B cell (primary cell): ENCODE measurements around the gene ARMH3. TPM values are rescaled to one million over a fixed set of nuclear protein-coding genes. Genes with fewer than 3 reads are reported as not detected.

ENCODE experiments used
- ATAC-seq: fragments of 200-7000 bp; cut with Tn5 transposase; one replicate; pipeline ENCODE4 v1.10.0; 2021; ENCODE audit warnings: low read depth, mild to moderate bottlenecking, moderate number of reproducible peaks, moderate library complexity
- CTCF ChIA-PET: fragments of 350-600 bp; sonication (Branson Sonifier 250); formaldehyde crosslinking; loops from one replicate; lab custom pipeline; 2021; ENCODE audit warnings: antibody characterized with exemption, inconsistent platforms; lab: Charles Lee
- POLR2A ChIA-PET: fragments of 350-600 bp; sonication (Branson Sonifier 250); formaldehyde crosslinking; loops from one replicate; lab custom pipeline; 2021; ENCODE audit warnings: antibody characterized with exemption; lab: Charles Lee
- DNase-seq: peaks from one replicate; pipeline ENCODE4 v3.0.0; 2013
- H2AFZ ChIP-seq: 2 replicates; pipeline ENCODE4 v1.6.1; 2012; ENCODE audit warnings: mild to moderate bottlenecking, low read depth, low read length; ENCODE audit not compliant: insufficient read depth, poor library complexity, severe bottlenecking
- H3K27ac ChIP-seq, 2 donors: 1 replicate in 1 of 2; 2 replicates in 1 of 2; pipeline ENCODE4 v1.5.1; 2012 to 2013; ENCODE audit warnings: low read length in 2 of 2, mild to moderate bottlenecking in 2 of 2, moderate library complexity in 1 of 2
- H3K27me3 ChIP-seq, 4 experiments: fragments of 200-600 bp in 1 of 4; sonication (generic) in 1 of 4; replicated peaks in 1 of 4; 1 replicate in 2 of 4; 2 replicates in 2 of 4; pipeline versions ENCODE4 v1.6.1 to v1.7.0; 2013 to 2016; ENCODE audit warnings: low read length in 3 of 4, mild to moderate bottlenecking in 2 of 4, mixed read lengths in 1 of 4, moderate library complexity in 1 of 4; ENCODE audit not compliant: insufficient read depth in 4 of 4, control insufficient read depth in 3 of 4; ENCODE audit errors: control extremely low read depth in 1 of 4
- H3K36me3 ChIP-seq, 2 experiments: replicated peaks in 1 of 2; 1 replicate in 1 of 2; 2 replicates in 1 of 2; pipeline versions ENCODE4 v1.6.1 to v1.7.1; 2013; ENCODE audit warnings: low read length in 1 of 2; ENCODE audit not compliant: insufficient read depth in 2 of 2, control insufficient read depth in 1 of 2; ENCODE audit errors: control extremely low read depth in 1 of 2, extremely low read depth in 1 of 2
- H3K4me1 ChIP-seq, 2 donors: fragments of 200-600 bp in 1 of 2; sonication (generic) in 1 of 2; 1 replicate in 1 of 2; 2 replicates in 1 of 2; pipeline versions ENCODE4 v1.5.1 to v1.6.1; 2013 to 2017; ENCODE audit warnings: low read length in 2 of 2; ENCODE audit not compliant: control insufficient read depth in 2 of 2, insufficient read depth in 2 of 2
- H3K4me2 ChIP-seq: replicated peaks from 2 replicates; pipeline ENCODE3; 2012; ENCODE audit warnings: mild to moderate bottlenecking, low read depth, low read length; ENCODE audit not compliant: poor library complexity, severe bottlenecking
- H3K4me3 ChIP-seq, 5 experiments: fragments of 200-600 bp in 1 of 5; sonication (generic) in 1 of 5; 1 replicate in 3 of 5; 2 replicates in 2 of 5; pipeline versions ENCODE4 v1.5.1 to v1.7.0; 2011 to 2016; ENCODE audit warnings: low read length in 4 of 5, mild to moderate bottlenecking in 4 of 5, low read depth in 2 of 5, control low read depth in 1 of 5, moderate library complexity in 1 of 5; ENCODE audit not compliant: insufficient read depth in 1 of 5; ENCODE audit errors: control extremely low read depth in 1 of 5, extremely low read depth in 1 of 5
- H3K79me2 ChIP-seq: fragments of 200-600 bp; sonication (generic); one replicate; pipeline ENCODE4 v1.6.0; 2016; ENCODE audit warnings: low read length; ENCODE audit not compliant: control insufficient read depth, insufficient read depth
- H3K9ac ChIP-seq: fragments of 200-600 bp; sonication (generic); 2 replicates; pipeline ENCODE4 v1.6.1; 2017; ENCODE audit warnings: mild to moderate bottlenecking, low read length, moderate library complexity
- H3K9me3 ChIP-seq, 3 donors: one replicate each; pipeline versions ENCODE4 v1.6.1 to v1.7.1; 2013; ENCODE audit warnings: low read length in 2 of 3; ENCODE audit not compliant: control insufficient read depth in 2 of 3, insufficient read depth in 1 of 3; ENCODE audit errors: control extremely low read depth in 1 of 3
- H4K20me1 ChIP-seq: 2 replicates; pipeline ENCODE4 v1.6.0; 2012; ENCODE audit warnings: mild to moderate bottlenecking, low read length; ENCODE audit not compliant: insufficient read depth, control insufficient read depth, poor library complexity, severe bottlenecking
- H3K27ac Mint-ChIP-seq: one replicate; pipeline ENCODE4 v1.8.0; 2021; ENCODE audit warnings: mixed read lengths
- H3K27me3 Mint-ChIP-seq: one replicate; pipeline ENCODE4 v1.8.0; 2021; ENCODE audit warnings: mixed read lengths
- H3K4me1 Mint-ChIP-seq: one replicate; pipeline ENCODE4 v1.8.0; 2021; ENCODE audit warnings: mixed read lengths
- H3K4me3 Mint-ChIP-seq: one replicate; pipeline ENCODE4 v1.8.0; 2021; ENCODE audit warnings: mixed read lengths
- H3K9me3 Mint-ChIP-seq: one replicate; pipeline ENCODE4 v1.8.0; 2022; ENCODE audit warnings: mixed read lengths; ENCODE audit not compliant: insufficient read depth
- CTCF ChIP-seq: fragments of 200-600 bp; IDR thresholded peaks from one replicate; pipeline ENCODE4 v1.8.0; 2022; ENCODE audit warnings: antibody characterized with exemption, mild to moderate bottlenecking
- EZH2 ChIP-seq: IDR thresholded peaks from 2 replicates; pipeline ENCODE4 v1.6.1; 2012; ENCODE audit warnings: borderline replicate concordance, low read depth, mild to moderate bottlenecking, moderate library complexity, low read length; ENCODE audit not compliant: insufficient read depth, poor library complexity, severe bottlenecking
- intact Hi-C: fragments of 100-400 bp; cut with micrococcal nuclease; formaldehyde crosslinking; loops from one replicate; pipeline ENCODE4 v1.10.0; 2022
- polyA plus RNA-seq: library from polyadenylated mRNA; depleted of rRNA; stranded (reverse); fragments of >200 nt; gene quantifications from 2 replicates; pipeline ENCODE4 v1.2.3, GENCODE V29; 2012
- total RNA-seq, 2 donors: library from RNA; stranded (reverse); fragments of 120-200 nt in 1 of 2; gene quantifications; 1 replicate in 1 of 2; 2 replicates in 1 of 2; pipeline versions ENCODE4 v1.2.3 to v1.2.4, GENCODE V29; 2013 to 2022

The ARMH3 gene
- total and polyA plus RNA-seq, 2 donors (not counting 1 experiment from before 2014, with no cell fraction given), result 33.4 to 40.7 TPM

DNA sequence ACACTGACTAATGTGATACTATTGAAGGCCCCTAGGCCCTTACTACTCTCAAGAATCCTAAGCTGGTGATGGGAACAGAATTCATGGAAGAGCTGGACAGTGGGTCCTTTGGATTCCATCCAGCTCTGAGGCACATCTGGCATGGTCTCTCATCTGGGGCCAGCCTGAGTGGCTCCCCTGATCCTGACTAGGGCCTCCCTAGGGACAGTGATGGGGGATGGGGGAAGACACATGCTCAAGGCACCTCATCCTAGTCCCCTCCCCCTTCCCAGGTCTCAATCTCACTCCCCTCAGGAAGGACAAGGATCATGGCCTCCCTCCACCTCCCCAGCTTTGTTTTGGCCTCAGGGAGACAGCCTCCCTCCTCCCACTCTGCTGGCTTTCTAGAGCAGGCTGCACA is 214.1 kb downstream of the ARMH3 start:
- Mint-ChIP-seq H3K4me3 (peak overlapping the region; percentile 95), H3K9me3 (no peaks in the 10 kb centered on the region), H3K27ac (peak overlapping the region; percentile 83), H3K27me3 (no peaks in the 10 kb centered on the region), H3K4me1 (peaks cover 50% of the 10 kb centered on the region)
- intact Hi-C loops, result loop anchor here (2.0 to 5.0 kb wide), 4 partner anchors 61 to 275 kb away; partner anchors contain the start of gene HPS6
- H2AFZ ChIP-seq, result no peak overlapping the region
- POLR2A ChIA-PET, result interaction anchor here (1.5 to 3.0 kb wide), 4 partner anchors 11 to 214 kb away, joined by 3 to 34 read pairs (median 12); partner anchors contain the start of genes ARMH3 and OGA
- no peaks in the 10 kb centered on the region for H3K27me3 ChIP-seq
- H3K9me3 ChIP-seq, result peaks cover 0 to 3% (median 0%) of the 10 kb centered on the region in 3 donors
- no peak for TF ChIP-seq EZH2
- no peak for TF ChIP-seq CTCF
- H3K4me2 ChIP-seq, result peak overlapping the region; percentile 98
- ATAC-seq (no peak), DNase-seq (peak; percentile 28)
- peak overlapping the region; percentile 72 for H3K9ac ChIP-seq
- H3K4me1 ChIP-seq, result peaks cover 47 to 55% of the 10 kb centered on the region in 2 donors
- H3K36me3 ChIP-seq, result peaks cover 0 to 13% of the 10 kb centered on the region in 2 experiments
- peak overlapping the region in 1 of 2 donors; percentile 35 for H3K27ac ChIP-seq
- CTCF ChIA-PET, result interaction anchor here (0.8 to 15.2 kb wide), 37 partner anchors 8 to 387 kb away, joined by 3 to 581 read pairs (median 10); partner anchors contain the start of genes ARMH3, HPS6, NPM3 and OGA
- peak overlapping the region in 3 of 5 experiments; percentile 63 to 79 (median 73) for H3K4me3 ChIP-seq
- peaks cover 38% of the 10 kb centered on the region for H3K79me2 ChIP-seq
- H4K20me1 ChIP-seq, result peaks cover 50% of the 10 kb centered on the region
